HepG2 (cell line): ENCODE measurements around the gene CEP19. TPM values are rescaled to one million over a fixed set of nuclear protein-coding genes. Genes with fewer than 3 reads are reported as not detected.

Experiments
- CENPX ChIP-seq: sonication (generic); formaldehyde crosslinking; IDR thresholded peaks from 2 replicates; pipeline ENCODE4 v1.9.0; 2021; ENCODE audit warnings: mild to moderate bottlenecking, missing genetic modification reagents, moderate library complexity
- HHEX ChIP-seq: IDR thresholded peaks from 2 replicates; pipeline ENCODE4 v1.6.1; 2016; ENCODE audit warnings: control low read depth
- HMG20B ChIP-seq: conservative IDR thresholded peaks from 2 replicates; pipeline ENCODE4 v1.6.1; 2016; ENCODE audit warnings: missing genetic modification reagents, missing compliant biosample characterization
- MATR3 ChIP-seq: sonication (generic); formaldehyde crosslinking; IDR thresholded peaks from 2 replicates; pipeline ENCODE4 v1.4.0; 2020; ENCODE audit warnings: missing genetic modification reagents
- MIER2 ChIP-seq: IDR thresholded peaks from 2 replicates; pipeline ENCODE4 v1.6.1; 2016; ENCODE audit warnings: missing biosample characterization, missing genetic modification reagents
- NCOA5 ChIP-seq: sonication (generic); formaldehyde crosslinking; IDR thresholded peaks from 2 replicates; pipeline ENCODE4 v1.4.0; 2020; ENCODE audit warnings: missing genetic modification reagents
- NR2F6 ChIP-seq, 2 experiments: IDR thresholded peaks; 2 replicates each; pipeline ENCODE4 v1.6.1; 2016; ENCODE audit warnings: antibody characterized with exemption in 1 of 2, mild to moderate bottlenecking in 1 of 2
- PAWR ChIP-seq: sonication (generic); formaldehyde crosslinking; IDR thresholded peaks from 2 replicates; pipeline ENCODE4 v1.4.0; 2020; ENCODE audit warnings: missing genetic modification reagents, mild to moderate bottlenecking, borderline replicate concordance
- RNF2 ChIP-seq: fragments of 450-650 bp; conservative IDR thresholded peaks from 2 replicates; pipeline ENCODE4 v1.6.1; 2016; ENCODE audit warnings: low read depth
- ZNF136 ChIP-seq: sonication (generic); formaldehyde crosslinking; IDR thresholded peaks from 2 replicates; pipeline ENCODE4 v1.8.1; 2022; ENCODE audit warnings: low read depth, mild to moderate bottlenecking, moderate library complexity, missing genetic modification reagents
- ZNF326 ChIP-seq: sonication (generic); formaldehyde crosslinking; IDR thresholded peaks from 2 replicates; pipeline ENCODE4 v1.4.0; 2020; ENCODE audit warnings: missing genetic modification reagents, borderline replicate concordance
- ZNF569 ChIP-seq: sonication (generic); formaldehyde crosslinking; IDR thresholded peaks from 2 replicates; pipeline ENCODE4 v1.5.0; 2020; ENCODE audit warnings: mild to moderate bottlenecking, missing genetic modification reagents, moderate library complexity, borderline replicate concordance
- ZNF572 ChIP-seq: sonication (generic); formaldehyde crosslinking; IDR thresholded peaks from 2 replicates; pipeline ENCODE4 v1.5.1; 2020; ENCODE audit warnings: mild to moderate bottlenecking, missing genetic modification reagents
- ZNF7 ChIP-seq: IDR thresholded peaks from 2 replicates; pipeline ENCODE4 v1.6.1; 2016; ENCODE audit warnings: missing biosample characterization, missing genetic modification reagents
- ZNF850 ChIP-seq: sonication (generic); formaldehyde crosslinking; conservative IDR thresholded peaks from 2 replicates; pipeline ENCODE4 v1.9.0; 2021; ENCODE audit warnings: mild to moderate bottlenecking, missing genetic modification reagents
- polyA plus RNA-seq, 8 experiments: library from polyadenylated mRNA; depleted of rRNA in 3 of 8; stranded (reverse) in 7 of 8; unstranded in 1 of 8; fragments of >200 nt; fragmentation: Illumina TruSeq in 4 of 8; extraction: Trizol in 4 of 8; gene quantifications; 2 replicates each; pipeline versions ENCODE4 v1.2.1 to v1.2.3, GENCODE V29; 2011 to 2016; ENCODE audit warnings: low read depth in 4 of 8, missing spikeins in 1 of 8, mixed read lengths in 1 of 8; ENCODE audit not compliant: insufficient read depth in 1 of 8
- total RNA-seq, 5 experiments: library from RNA; depleted of rRNA; stranded (reverse); fragments of >200 nt; fragmentation: Illumina TruSeq; extraction: Trizol; gene quantifications; 2 replicates each; pipeline ENCODE4 v1.2.3, GENCODE V29; 2016; ENCODE audit warnings: low read depth in 1 of 5
- TF ChIP-seq, protein P1 (sequence below): IDR thresholded peaks from 2 replicates; pipeline ENCODE4 v1.6.1; 2012; ENCODE audit warnings: low read depth, low read length, improper control_type of control experiment
- TF ChIP-seq, protein P2 (sequence below): sonication (generic); formaldehyde crosslinking; IDR thresholded peaks from 2 replicates; pipeline ENCODE4 v1.8.1; 2022; ENCODE audit warnings: mild to moderate bottlenecking, missing genetic modification reagents
- TF ChIP-seq, protein P3 (sequence below): sonication (generic); formaldehyde crosslinking; IDR thresholded peaks from 2 replicates; pipeline ENCODE4 v1.4.0; 2020; ENCODE audit warnings: missing genetic modification reagents
- TF ChIP-seq, protein P4 (sequence below): IDR thresholded peaks from 2 replicates; pipeline ENCODE4 v1.6.1; 2012; ENCODE audit warnings: low read length, improper control_type of control experiment
- TF ChIP-seq, protein P5 (sequence below): IDR thresholded peaks from 2 replicates; pipeline ENCODE4 v1.6.1; 2012; ENCODE audit warnings: inconsistent platforms

The CEP19 gene
- total and polyA plus RNA-seq, 2 of the 13 experiments (the other 11 are each of a cell fraction or from before 2014, with no cell fraction given), result 0.48 to 1.2 TPM

DNA sequence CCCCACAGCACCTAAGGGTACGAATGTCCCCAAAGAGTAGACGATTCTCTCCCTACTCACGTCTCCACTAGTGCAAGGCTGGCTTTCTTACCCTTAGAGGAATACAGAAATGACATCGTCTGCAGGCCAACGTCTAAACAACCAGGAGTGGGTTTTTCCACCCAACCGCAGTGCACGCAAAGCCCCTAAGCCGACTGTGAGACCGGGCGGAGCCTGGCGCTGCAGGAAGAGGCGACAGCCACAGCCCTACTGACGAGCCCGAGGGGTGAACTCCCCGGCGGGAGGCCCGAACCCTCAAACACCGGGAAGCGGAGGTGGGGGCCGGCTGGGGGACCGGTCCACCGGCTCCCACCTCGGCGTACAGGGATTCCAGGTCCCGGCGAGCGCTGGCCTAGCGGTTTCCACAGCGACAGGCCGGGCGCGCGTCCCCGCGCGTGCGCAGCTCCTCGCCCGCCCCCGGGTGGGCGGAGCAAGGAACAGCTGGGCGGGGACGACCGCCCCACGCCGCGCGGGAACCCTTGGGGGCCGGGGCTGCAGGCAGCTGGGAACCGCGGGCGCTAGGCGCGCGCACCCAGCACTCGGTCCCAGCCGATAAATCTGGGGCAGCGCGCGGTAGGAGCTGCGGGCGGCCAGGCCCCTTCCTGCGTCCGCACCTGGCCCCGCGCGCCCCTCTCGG, at the start of gene CEP19, which contains the start of gene PIGX (continued):
- TF ChIP-seq, protein P1, sequence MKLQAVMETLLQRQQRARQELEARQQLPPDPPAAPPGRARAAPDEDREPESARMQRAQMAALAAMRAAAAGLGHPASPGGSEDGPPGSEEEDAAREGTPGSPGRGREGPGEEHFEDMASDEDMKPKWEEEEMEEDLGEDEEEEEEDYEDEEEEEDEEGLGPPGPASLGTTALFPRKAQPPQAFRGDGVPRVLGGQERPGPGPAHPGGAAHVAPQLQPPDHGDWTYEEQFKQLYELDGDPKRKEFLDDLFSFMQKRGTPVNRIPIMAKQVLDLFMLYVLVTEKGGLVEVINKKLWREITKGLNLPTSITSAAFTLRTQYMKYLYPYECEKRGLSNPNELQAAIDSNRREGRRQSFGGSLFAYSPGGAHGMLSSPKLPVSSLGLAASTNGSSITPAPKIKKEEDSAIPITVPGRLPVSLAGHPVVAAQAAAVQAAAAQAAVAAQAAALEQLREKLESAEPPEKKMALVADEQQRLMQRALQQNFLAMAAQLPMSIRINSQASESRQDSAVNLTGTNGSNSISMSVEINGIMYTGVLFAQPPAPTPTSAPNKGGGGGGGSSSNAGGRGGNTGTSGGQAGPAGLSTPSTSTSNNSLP, result no peak
- TF ChIP-seq, protein P2, sequence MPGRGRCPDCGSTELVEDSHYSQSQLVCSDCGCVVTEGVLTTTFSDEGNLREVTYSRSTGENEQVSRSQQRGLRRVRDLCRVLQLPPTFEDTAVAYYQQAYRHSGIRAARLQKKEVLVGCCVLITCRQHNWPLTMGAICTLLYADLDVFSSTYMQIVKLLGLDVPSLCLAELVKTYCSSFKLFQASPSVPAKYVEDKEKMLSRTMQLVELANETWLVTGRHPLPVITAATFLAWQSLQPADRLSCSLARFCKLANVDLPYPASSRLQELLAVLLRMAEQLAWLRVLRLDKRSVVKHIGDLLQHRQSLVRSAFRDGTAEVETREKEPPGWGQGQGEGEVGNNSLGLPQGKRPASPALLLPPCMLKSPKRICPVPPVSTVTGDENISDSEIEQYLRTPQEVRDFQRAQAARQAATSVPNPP (CRISPR knock-in tag), result no peak
- TF ChIP-seq, protein P3, sequence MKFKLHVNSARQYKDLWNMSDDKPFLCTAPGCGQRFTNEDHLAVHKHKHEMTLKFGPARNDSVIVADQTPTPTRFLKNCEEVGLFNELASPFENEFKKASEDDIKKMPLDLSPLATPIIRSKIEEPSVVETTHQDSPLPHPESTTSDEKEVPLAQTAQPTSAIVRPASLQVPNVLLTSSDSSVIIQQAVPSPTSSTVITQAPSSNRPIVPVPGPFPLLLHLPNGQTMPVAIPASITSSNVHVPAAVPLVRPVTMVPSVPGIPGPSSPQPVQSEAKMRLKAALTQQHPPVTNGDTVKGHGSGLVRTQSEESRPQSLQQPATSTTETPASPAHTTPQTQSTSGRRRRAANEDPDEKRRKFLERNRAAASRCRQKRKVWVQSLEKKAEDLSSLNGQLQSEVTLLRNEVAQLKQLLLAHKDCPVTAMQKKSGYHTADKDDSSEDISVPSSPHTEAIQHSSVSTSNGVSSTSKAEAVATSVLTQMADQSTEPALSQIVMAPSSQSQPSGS (CRISPR knock-in tag), result no peak
- TF ChIP-seq CENPX (no peak), ZNF326 (CRISPR knock-in tag) (no peak), ZNF136 (CRISPR knock-in tag) (0 out of 2 replicates have a peak, but pooled peaks have one; percentile 65), ZNF7 (no peak), HHEX (CRISPR knock-in tag) (no peak), HMG20B (no peak), MATR3 (no peak), ZNF850 (CRISPR knock-in tag) (no peak), NCOA5 (CRISPR knock-in tag) (no peak), ZNF569 (CRISPR knock-in tag) (no peak), RNF2 (no peak), PAWR (no peak), NR2F6 (IDR thresholded peaks at IDR 0.05) (no peak), NR2F6 (CRISPR knock-in tag; IDR thresholded peaks at IDR 0.05) (no peak), MIER2 (CRISPR knock-in tag) (no peak), ZNF572 (CRISPR knock-in tag) (no peak)
- TF ChIP-seq, protein P4, sequence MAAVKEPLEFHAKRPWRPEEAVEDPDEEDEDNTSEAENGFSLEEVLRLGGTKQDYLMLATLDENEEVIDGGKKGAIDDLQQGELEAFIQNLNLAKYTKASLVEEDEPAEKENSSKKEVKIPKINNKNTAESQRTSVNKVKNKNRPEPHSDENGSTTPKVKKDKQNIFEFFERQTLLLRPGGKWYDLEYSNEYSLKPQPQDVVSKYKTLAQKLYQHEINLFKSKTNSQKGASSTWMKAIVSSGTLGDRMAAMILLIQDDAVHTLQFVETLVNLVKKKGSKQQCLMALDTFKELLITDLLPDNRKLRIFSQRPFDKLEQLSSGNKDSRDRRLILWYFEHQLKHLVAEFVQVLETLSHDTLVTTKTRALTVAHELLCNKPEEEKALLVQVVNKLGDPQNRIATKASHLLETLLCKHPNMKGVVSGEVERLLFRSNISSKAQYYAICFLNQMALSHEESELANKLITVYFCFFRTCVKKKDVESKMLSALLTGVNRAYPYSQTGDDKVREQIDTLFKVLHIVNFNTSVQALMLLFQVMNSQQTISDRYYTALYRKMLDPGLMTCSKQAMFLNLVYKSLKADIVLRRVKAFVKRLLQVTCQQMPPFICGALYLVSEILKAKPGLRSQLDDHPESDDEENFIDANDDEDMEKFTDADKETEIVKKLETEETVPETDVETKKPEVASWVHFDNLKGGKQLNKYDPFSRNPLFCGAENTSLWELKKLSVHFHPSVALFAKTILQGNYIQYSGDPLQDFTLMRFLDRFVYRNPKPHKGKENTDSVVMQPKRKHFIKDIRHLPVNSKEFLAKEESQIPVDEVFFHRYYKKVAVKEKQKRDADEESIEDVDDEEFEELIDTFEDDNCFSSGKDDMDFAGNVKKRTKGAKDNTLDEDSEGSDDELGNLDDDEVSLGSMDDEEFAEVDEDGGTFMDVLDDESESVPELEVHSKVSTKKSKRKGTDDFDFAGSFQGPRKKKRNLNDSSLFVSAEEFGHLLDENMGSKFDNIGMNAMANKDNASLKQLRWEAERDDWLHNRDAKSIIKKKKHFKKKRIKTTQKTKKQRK, result no peak
- TF ChIP-seq, protein P5, sequence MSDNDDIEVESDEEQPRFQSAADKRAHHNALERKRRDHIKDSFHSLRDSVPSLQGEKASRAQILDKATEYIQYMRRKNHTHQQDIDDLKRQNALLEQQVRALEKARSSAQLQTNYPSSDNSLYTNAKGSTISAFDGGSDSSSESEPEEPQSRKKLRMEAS, result peak; percentile 64
